Gastroesophageal sphincter (tissue), 3 donors: Measurements from ENCODE around the gene PEX19.

Experiments
- EP300 ChIP-seq: sonication (generic); formaldehyde crosslinking; IDR thresholded peaks from one replicate; pipeline ENCODE4 v1.6.1; 2017; ENCODE audit warnings: antibody characterized with exemption, mild to moderate bottlenecking
- TF ChIP-seq, protein P1 (sequence below), 4 experiments: fragments of 200-600 bp in 2 of 4; fragments of 450-650 bp in 2 of 4; sonication (generic) in 1 of 4; IDR thresholded peaks; one replicate each; pipeline ENCODE4 v1.5.1; 2017 to 2019; ENCODE audit warnings: antibody characterized with exemption in 4 of 4, mild to moderate bottlenecking in 2 of 4, moderate library complexity in 2 of 4

DNA sequence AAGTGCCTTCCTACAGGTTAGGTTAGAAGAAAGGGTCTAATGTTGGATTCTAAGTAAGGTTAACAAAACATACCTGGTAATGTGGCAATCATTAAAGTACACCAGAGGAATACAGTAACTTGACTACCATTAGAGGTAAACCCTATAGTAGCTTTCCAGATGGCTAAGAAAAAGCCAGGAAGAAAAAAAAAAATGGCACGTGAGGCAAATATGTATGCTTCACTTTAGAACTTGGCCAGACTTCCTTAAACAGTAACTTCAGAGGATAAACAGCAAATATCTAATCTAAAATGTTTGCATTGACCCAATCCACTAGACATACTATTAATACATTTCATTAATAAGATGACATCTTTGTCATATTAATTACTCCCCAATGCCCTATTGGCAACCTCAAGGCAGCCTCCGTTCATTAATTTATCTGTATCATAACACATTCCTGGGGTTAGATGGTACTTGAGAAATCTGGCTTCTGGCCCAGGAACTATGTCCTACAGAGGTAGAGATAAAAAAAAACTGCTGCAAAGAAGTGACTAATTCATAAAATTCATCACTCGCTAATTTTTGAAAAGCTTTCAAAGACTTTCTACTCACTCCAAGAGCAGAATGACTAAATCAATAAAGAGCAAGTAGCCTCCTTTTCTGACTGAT lies 28.4 kb downstream of the PEX19 start:
- TF ChIP-seq, protein P1, sequence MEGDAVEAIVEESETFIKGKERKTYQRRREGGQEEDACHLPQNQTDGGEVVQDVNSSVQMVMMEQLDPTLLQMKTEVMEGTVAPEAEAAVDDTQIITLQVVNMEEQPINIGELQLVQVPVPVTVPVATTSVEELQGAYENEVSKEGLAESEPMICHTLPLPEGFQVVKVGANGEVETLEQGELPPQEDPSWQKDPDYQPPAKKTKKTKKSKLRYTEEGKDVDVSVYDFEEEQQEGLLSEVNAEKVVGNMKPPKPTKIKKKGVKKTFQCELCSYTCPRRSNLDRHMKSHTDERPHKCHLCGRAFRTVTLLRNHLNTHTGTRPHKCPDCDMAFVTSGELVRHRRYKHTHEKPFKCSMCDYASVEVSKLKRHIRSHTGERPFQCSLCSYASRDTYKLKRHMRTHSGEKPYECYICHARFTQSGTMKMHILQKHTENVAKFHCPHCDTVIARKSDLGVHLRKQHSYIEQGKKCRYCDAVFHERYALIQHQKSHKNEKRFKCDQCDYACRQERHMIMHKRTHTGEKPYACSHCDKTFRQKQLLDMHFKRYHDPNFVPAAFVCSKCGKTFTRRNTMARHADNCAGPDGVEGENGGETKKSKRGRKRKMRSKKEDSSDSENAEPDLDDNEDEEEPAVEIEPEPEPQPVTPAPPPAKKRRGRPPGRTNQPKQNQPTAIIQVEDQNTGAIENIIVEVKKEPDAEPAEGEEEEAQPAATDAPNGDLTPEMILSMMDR (IDR thresholded peaks at IDR 0.05), result no peak
- no peak for TF ChIP-seq EP300
